GM19468 (cell line): ENCODE data around the gene MYCBPAP.
A peak's percentile ranks its signal among the peaks of the same experiment; 100 is the strongest.

Experiments used
- ATAC-seq: cut with Tn5 transposase; IDR thresholded peaks from one replicate; pipeline ENCODE4 v1.9.1; 2021; ENCODE audit warnings: mild to moderate bottlenecking, moderate library complexity, moderate number of reproducible peaks; ENCODE audit not compliant: unreplicated experiment; ENCODE audit errors: extremely low read depth

Gene MYCBPAP

DNA sequence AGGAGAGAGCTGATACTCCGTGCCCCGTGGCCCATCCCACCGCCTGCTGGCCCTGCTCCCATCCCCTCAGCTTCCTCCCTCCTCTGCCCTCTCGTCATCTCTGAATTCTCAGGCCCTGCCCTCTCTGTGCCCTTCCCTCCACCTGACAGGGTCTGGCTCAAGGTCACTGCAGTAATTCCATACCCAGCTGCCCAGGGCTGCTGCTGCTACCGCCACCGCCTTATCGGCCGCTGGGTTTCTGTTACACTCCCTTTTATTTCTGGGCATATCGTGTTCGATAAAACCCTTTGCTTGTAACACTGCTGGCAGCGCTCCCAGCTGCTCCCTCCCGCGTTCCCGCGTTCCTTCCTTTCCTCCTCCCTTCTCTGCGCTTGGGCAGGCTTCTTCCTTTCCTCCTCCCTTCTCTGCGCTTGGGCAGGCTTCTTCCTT, 25.5 kb downstream of the MYCBPAP start:
- ATAC-seq: no peak

DNA sequence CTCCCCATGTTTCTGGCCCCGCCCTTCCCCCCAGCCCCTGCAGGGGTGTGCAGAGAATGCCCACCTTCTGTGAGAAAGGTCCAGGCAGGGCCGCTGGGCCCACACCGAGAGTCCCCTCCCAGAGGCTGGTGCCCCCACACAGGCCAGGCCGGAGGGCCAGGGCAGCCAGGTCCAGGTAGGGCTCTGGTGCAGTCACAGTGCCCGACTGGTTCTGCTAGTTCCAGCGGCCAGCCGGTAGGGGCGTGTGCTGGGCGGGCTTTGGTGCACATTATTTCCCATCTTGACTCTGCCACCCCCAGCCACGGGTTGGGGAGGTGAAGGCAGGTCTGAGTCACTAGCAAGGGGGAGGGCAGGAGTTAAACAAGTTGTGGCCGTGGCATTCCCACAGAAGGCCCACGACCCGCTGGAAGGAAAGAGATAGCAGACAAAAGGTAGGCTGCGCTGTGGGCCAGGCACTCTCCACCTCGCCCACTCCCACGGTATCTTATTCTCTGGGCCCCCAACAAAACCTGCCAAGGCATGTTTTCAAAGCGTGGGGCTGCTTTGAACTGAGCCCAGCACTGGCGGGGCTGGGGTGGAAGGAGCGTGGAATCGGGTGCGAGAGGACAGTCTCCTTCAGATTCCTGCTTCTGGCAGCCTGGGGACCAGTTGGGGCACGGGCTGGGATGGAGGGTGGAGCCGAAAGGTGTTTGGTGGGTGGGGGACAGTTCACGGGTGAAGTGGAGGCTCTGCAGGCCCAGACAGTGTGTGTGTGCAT, 26.2 kb downstream of the MYCBPAP start:
- no peak for ATAC-seq

DNA sequence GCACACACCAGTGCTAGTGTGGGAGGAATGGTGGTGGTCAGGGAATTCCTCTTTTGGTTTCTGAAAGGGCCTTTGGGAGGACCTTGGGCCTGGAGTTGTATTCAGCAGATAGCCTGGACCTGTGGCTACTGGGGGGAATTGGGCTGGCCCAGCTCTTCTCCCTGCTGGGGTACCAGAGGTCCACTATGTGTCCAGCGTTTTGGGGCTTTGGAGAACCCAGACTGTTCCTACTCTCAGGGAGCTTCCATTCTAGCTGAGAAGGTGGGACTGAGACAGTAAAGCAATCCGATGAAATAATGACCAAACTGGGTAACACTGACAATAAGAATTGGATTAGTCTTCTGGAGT, 26.7 kb downstream of the MYCBPAP start:
- ATAC-seq: no peak

DNA sequence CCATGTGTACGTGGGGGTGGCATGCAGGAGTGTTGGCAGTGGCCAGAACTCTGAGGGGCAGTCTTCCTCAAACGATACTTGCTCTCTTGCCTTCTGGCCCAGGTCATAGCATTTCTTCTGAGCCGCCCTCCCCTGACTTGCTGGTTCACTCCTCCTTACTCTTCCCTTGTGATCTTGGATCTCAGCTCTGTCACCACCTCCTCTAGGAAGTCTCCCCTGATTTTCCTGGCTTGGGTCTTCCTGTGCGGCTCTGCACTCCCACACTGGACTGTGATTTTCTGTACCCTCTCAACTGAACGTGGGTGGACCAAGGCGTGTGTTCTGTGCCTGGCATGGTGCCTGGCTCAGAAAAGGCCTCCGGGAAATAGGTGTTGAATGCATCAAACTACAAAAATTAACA, 27.2 kb downstream of the MYCBPAP start:
- ATAC-seq: no peak

DNA sequence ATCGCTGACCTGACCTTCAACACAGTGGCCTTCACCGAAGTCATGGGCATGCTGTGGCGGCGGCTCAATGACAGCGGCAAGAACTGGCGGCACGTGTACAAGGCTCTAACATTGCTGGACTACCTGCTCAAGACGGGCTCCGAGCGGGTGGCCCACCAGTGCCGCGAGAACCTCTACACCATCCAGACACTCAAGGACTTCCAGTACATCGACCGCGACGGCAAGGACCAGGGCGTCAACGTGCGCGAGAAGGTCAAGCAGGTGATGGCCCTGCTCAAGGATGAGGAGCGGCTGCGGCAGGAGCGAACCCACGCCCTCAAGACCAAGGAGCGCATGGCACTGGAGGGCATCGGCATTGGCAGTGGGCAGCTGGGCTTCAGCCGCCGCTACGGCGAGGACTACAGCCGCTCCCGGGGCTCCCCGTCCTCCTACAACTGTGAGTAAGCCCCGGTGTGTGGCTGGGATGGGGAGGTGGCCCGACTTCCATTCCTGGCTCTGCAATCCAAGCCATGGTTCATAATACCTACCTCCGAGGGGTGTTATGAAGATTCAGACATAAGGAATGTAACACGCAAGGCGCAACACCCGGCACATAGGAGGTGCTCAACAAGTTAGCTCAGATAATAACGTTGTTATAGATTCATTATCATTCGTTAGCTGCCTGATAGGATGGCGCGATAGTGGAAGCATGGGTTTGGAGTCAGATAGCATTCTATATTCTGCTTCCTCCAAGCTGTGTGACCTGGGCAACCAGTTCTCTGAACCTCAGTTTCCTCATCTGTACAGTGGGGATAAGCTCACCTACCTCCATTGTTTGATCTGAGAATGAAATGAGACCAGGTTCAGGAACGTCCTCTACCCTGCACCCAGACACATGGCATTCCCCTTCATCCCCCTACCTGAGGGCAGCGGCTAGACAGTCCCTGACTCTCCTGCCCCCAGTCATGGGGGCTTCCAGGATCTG, 28.7 kb downstream of the MYCBPAP start:
- no peak for ATAC-seq

DNA sequence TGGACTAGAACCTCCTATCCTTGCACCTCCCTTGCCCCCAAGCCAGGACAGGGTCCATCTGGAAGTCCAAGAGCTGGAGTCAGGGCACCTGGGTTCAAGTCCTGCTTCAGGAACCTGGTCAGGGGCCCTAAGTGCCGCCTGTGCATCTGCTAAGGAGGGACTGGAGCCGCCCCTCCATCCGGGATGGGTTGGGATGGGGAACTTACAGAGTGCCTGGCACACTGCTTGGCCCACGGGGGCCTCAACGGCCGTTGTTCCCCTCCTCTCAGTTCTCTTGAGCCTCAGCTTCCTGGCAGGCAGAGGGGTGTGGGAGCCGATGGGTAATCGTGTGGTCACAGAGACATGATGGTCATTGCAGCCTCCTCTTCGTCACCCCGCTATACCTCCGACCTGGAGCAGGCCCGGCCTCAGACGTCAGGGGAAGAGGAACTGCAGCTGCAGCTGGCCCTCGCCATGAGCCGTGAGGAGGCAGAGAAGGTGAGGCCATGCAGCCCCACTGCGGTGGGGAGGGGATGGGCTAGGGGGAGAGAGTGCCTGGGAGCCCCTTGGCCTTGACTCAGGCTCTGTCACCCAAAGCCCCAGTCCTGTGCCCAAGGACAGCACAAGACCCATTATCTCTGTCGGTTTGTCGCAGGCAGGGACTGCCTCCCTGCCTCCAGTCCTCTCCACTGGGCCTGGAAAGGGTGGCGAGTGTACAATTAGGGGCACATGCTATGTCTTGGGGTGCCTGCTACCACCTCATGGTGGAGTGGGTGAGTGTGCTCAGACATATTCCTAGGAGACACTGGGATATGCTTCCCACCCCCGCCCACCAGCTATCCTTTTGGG, 29.7 kb downstream of the MYCBPAP start:
- ATAC-seq: no peak

DNA sequence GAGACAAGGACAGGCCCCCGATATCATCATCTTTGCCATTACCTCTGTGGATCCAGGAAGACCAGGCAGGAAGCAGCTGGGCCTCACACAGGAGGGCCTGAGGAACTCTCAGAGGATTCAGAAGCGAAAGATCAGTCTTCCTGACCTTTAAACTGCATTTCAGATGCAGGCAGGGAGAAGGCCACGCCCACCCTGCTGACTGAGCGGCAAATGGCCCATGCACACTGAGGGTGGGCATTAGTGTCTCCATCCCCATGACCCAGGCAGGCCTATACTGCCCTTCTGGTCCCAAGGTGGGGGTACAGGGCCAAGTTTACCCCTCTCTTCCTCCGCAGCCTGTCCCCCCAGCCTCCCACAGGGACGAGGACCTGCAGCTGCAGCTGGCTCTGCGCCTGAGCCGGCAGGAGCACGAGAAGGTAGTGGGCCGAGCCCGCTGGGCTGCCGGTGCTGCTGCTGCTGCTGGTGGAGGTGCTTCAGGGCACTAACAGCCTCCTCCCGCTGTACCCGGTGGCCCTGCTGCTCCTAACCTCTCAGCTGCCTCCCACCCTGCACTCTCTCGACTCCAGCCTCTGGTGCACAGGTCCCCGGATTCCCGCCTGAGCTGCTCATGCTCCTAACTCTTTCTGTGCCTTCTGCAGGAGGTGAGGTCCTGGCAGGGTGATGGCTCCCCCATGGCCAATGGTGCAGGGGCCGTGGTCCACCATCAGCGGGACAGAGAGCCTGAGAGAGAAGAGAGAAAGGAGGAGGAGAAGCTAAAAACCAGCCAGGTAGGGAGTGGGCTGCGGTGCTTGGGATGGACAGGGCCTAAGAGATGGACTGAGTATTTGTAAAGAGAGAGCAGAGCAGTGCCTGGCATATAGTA, 30.5 kb downstream of the MYCBPAP start:
- no peak for ATAC-seq

DNA sequence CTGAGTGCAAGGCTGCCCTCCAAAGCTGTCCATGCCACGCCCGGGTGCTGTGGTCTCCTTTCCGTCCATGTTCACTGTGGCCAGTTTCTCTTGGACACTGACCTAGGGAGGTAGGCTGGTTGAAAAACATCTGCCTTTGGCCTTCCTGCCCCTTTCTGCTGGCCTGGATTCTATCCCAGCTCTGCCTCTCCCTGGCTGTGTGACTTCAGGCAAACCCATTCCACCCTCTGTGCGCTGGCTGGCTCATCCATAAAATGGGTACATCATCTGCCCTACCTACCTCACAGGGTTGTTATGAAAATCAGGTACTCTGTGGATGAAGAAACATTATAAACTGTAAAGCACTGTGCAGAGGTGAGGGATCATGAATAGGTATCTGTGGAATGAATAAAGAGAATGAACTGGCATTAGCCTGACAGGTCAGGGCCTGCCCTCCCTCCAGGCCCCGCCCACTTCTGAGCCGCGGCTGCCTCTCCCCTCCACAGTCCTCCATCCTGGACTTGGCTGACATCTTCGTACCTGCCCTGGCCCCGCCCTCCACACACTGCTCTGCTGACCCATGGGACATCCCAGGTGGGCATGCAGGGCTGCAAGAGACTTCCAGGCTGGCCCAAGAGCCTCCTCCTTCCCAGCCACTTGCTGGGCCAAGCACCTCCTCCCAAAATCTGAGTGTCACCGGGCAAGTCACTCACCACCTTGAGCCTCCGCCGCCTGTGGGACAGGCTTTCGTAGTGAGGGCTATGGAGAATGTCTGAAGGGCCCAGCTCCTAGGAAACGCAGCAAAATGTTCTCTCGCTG, 31.7 kb downstream of the MYCBPAP start:
- no peak for ATAC-seq

DNA sequence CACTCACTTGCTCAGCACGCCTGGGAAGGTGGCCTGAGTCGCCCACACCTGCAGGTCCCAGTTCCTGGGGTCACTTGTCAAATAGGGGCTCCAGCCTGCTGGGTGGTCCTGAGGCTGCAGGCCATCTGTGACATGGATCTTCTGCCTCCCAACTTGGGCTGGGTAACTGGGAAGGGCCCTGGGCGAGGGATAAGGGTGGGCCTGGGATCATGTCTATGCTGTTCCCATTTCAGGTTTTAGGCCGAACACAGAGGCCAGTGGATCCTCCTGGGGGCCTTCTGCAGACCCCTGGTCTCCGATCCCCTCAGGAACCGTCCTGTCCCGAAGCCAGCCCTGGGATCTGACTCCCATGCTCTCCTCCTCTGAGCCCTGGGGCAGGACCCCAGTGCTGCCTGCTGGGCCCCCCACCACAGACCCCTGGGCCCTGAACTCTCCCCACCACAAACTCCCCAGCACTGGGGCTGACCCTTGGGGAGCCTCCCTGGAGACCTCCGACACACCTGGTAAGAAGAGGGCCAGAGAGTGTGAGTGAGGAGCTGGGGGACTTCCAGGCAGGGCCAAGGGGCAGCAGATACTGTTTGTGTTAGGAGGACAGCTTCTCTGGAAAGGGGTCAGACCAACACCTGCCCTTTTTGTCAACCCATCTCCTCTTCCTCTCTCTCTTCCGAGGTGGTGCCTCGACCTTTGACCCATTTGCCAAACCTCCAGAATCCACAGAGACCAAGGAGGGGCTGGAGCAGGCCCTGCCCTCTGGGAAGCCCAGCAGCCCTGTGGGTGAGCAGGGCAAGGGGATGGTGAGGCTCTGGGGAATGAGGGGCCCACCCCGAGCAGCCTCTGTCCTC, 32.5 kb downstream of the MYCBPAP start:
- no peak for ATAC-seq

DNA sequence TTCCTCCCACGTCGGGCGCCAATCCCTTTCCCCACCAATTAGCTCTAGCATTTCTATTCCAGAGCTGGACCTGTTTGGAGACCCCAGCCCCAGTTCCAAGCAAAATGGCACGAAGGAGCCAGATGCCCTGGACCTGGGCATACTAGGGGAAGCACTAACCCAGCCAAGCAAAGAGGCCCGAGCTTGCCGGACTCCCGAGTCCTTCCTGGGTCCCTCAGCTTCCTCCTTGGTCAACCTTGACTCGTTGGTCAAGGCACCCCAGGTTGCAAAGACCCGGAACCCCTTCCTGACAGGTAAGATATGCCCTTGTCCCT, 33.1 kb downstream of the MYCBPAP start:
- no peak for ATAC-seq

DNA sequence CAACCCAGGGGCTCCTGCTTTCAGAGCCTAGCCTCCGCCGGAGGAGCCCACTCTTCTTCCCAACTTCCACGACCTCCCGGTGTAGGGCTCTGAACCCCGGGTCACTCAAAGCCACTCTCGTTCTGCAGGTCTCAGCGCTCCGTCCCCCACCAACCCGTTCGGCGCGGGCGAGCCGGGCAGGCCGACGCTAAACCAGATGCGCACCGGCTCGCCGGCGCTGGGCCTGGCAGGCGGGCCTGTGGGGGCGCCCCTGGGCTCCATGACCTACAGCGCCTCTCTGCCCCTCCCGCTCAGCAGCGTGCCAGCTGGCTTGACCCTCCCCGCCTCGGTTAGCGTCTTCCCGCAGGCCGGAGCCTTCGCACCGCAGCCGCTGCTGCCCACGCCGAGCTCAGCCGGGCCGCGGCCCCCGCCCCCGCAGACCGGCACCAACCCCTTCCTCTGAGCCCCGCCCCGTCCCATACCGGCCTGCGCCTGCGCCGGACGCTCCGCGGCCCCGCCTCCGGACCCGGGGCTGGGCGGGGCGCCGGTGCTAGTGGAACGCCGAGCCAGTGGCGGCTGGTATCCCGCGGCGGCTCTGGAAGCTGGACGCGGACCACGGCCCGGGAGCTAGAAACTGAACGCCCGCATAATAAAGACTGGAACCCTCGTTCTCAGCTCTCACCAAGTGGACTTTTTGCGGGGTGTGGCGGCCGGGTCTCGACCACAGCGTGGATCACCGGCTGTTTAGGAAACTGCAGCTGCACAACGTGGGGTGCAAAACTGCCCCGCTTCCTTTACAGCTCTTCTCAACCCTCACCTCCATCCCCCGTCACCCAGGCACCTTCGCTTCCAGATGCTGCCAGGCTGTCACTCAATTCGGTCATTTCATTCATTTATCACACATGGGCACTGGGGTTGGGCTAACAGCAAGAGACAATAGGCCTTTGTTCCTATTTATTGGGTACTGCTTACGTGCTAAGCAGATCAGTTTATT, 33.8 kb downstream of the MYCBPAP start:
- peak; percentile 64 for ATAC-seq

DNA sequence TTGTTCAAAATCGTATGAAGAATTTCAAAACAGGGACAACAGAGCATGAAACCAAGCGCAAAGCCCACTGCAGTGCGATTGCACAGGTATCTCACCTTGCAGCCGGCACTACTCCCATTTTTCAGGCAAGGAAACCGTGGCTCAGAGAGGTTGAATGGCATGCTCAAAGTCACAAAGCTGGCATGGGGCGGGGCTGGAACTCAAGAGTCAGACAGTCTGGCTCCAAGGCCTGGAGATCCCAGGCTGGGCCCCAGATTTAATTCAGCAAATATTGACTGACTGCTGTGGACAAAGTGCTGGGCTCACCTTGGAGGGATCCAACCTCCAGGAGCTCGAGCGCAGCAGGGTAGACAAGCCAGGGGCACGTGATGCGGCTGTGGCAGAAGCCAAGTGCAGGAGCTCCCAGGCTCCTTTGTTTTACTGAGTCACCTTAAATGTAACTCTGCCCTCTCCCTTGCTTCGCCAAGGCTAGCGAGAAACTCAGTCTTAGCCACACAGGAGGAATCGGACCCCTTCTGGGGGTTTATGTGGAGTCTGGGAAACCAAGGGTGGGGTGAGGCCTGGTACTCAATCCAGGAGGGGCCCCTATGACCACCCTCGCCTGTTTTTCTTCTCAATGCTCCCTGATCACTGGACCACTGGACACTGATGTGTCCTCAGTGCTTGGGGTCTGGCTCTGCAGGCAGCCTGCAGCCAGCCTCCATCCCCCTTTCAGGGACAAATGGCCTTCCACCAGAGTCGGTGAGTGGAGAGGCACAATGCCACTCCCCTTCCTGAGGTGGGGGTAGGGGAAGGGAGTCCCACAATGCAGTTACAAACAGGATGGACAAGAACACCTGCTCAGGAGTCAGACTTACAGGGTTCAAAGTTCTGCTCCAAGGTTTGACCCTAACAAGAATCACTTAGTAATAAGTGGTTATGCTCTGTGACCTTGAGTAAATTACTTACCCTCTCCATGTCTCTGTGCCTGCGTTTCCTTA, 34.8 kb downstream of the MYCBPAP start:
- no peak for ATAC-seq

DNA sequence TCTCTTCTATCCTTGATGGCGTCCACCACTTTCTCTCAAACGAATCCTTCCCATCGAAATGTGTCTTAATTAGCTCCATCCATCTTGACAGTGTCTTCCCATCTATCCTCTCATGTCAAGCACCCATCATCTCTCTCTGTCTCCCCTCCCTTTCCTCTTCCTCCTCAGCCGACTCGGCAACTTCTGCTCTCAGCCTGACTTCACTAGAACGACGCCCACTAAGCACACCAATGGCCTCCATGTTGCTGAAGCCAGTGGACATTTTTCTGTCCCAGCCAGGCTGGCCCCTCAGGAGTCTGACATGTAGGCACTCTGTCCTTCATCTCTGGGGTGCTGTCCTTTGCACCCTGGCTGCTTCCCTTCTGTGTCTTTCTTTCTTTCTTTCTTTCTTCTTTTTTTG, 36.3 kb downstream of the MYCBPAP start:
- ATAC-seq: no peak

DNA sequence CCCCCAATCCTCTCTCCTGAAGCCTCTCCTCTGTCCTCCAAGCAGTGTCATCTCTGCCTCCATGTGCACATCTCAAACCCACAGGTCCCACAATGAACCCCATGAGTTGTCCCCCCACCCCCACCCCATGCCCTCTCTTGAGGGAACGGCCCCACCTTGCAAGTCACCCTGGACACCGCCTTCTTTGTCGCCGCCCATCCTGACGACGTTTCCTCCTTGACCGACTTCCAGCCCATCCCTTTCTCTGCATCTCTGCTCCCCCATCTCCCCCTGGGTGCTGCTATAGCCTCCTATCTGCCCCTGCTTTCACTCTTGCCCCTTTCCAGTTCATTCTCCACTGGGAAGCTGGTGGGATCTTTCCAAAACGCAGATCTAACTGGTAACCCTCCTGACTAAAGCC, 37.1 kb downstream of the MYCBPAP start:
- no peak for ATAC-seq

DNA sequence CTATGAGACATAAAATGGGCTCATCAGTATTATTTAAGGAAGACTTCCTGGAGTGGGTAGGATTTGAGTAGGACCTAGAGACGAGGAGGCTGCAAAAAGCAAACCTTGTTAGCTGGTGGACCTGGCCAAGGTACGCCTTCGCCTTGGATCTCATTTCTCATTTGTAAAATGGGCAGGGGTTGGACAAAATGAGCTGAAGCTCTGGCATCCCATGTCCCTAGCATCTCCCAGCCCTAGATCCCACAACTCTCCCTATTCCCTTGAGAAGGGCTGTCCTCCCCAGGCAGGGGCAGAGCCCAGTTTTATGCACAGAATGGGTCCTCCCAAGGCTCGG, 38.4 kb downstream of the MYCBPAP start:
- no peak for ATAC-seq
